GM19023 (cell line): Measurements from ENCODE around the gene RNASE8.
"Not testable (repeated sequence)": the region's sequence is repeated elsewhere in the genome, so short reads cannot be mapped to it uniquely, and the experiment has no call there.

Source experiments
- ATAC-seq: cut with Tn5 transposase; IDR thresholded peaks from one replicate; pipeline ENCODE4 v1.9.1; 2021; ENCODE audit warnings: mild to moderate bottlenecking, moderate library complexity; ENCODE audit not compliant: unreplicated experiment

Gene RNASE8

GRCh38 chr14:21029917-21030316 lies 27.7 kb upstream of the RNASE8 start, which contains the start of gene TPPP2:
TPPP2 (plus strand) TSS chr14:21030217; CDS start chr14:21030582, 365 bp downstream.
- ATAC-seq, result no peak

- ATAC-seq, result no peak
Observed at GRCh38 chr14:21030531-21030930, 27.1 kb upstream of the RNASE8 start.

GRCh38 chr14:21032326-21033132 lies 25.1 kb upstream of the RNASE8 start:
- no peak for ATAC-seq

- ATAC-seq, result no peak
Observed at GRCh38 chr14:21033133-21033698, 24.4 kb upstream of the RNASE8 start.

GRCh38 chr14:21034707-21035106 lies 22.9 kb upstream of the RNASE8 start, which contains the start of gene RNASE13:
RNASE13 (minus strand) TSS chr14:21034807; CDS start chr14:21034288, 519 bp downstream.
- ATAC-seq, result no peak

GRCh38 chr14:21036751-21037150 lies 20.9 kb upstream of the RNASE8 start:
- no peak for ATAC-seq

- ATAC-seq, result no peak
Observed at GRCh38 chr14:21037156-21037555, 20.5 kb upstream of the RNASE8 start.

- ATAC-seq, result no peak
Observed at GRCh38 chr14:21038441-21039422, 18.9 kb upstream of the RNASE8 start.

- ATAC-seq, result no peak
Observed at GRCh38 chr14:21039585-21040369, 17.8 kb upstream of the RNASE8 start.

- ATAC-seq, result no peak
Observed at GRCh38 chr14:21040370-21040925, 17.2 kb upstream of the RNASE8 start.

GRCh38 chr14:21040941-21041340 lies 16.7 kb upstream of the RNASE8 start:
- ATAC-seq, result not testable (repeated sequence)

GRCh38 chr14:21041676-21042433 lies 15.8 kb upstream of the RNASE8 start, which contains the start of gene RNASE7:
RNASE7 (plus strand) TSS chr14:21042362; CDS start chr14:21042993, 631 bp downstream.
- ATAC-seq, result no peak

GRCh38 chr14:21042918-21043317 lies 14.7 kb upstream of the RNASE8 start:
- no peak for ATAC-seq

GRCh38 chr14:21043387-21043973 lies 14.1 kb upstream of the RNASE8 start:
- ATAC-seq, result no peak

- no peak for ATAC-seq
Observed at GRCh38 chr14:21043974-21044618, 13.5 kb upstream of the RNASE8 start.

GRCh38 chr14:21047378-21047781 lies 10.2 kb upstream of the RNASE8 start:
- no peak for ATAC-seq

GRCh38 chr14:21048638-21049037 lies 9.0 kb upstream of the RNASE8 start:
- ATAC-seq, result no peak

GRCh38 chr14:21049271-21049673 lies 8.3 kb upstream of the RNASE8 start:
- no peak for ATAC-seq
